Dermis microvascular lymphatic vessel endothelial cell (primary cell): ENCODE results near the gene HSD17B14. TPM values are rescaled to one million over a fixed set of nuclear protein-coding genes. Genes with fewer than 3 reads are reported as not detected.
A peak's percentile ranks its signal among the peaks of the same experiment; 100 is the strongest.

Experiments used
- DNase-seq, 2 donors: peaks; one replicate each; pipeline versions ENCODE4 v3.0.0 to v3.0.0-alpha.2; 2010; ENCODE audit warnings: low read depth in 2 of 2
- total RNA-seq: library from RNA; depleted of rRNA; stranded (reverse); fragments of >200 nt; gene quantifications from 2 replicates; pipeline ENCODE4 v1.2.1, GENCODE V29; 2014

HSD17B14 gene
- total RNA-seq, 1 donor from 2014 or later, result 2.8 TPM

DNA sequence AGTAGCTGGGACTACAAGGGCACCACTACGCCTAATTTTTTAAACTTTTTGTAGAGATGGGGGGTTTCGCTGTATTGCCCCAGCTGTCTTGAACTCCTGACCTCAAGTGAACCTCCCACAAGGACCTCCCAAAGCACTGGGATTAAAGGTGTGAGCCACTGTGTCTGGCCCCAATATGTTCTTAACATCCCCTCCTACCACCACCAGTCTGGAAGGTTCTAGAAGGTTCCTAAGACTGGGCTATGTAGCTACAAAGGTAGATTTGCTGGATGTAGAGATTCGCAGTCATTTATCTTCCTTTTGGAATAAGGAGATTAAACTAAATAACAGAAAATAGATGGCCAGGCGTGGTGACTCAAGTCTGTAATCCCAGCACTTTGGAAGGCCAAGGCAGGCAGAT, 5.3 kb downstream of the HSD17B14 start:
- no peak for DNase-seq

DNA sequence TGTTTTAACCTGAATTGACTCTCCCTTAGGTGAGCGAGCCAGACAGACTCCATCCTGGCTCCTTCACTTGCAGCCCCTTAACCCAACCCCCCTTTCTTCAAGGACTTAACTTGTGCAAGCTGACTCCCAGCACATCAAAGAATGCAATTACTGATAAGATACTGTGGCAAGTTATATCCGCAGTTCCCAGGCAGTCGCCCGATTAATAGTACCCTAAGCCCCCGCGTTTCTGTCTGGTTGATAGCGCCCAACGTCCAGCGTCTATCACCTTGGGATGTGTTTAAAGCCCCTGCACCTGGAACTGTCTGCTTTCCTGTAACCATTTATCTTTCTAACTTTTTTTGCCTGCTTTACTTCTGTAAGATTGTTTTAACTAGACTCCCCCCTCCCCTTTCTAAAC, 6.2 kb downstream of the HSD17B14 start:
- no peak for DNase-seq

DNA sequence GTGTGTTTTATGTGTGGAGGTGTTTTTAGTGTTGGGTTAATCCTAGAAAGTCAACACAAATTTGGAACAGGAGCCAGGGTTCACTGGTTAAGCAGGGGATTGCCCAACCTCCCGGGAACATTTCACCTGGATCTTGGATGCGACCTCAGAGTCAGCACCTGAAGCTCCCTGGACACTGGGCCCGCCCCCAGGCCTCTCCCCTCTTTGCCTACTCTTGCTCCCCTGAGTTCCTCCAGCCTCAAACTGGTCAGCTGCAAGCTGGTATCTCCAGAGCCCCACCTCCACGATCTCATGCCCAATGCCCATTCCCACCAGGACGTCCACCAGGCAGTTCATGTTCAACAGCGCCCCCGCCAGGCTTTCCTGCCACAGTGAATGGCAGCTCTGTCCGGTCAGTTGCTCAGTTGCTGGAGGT, 9.7 kb downstream of the HSD17B14 start:
- no peak for DNase-seq

DNA sequence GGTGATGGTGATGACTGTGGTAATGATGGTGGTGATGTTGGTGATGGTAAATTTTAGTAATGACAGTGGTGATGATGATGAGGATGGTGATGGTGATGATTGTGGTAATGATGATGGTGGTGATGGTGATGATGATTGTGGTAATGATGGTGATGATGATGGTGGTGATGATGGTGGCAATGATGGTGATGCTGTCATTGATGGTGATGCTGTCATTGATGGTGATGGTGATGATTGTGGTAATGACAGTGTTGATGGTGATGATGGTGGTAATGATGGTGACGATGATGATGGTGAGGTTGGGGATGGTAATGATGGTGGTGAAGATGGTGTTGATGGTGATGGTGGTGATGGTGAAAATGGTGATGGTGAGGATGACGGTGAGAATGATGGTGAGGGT, 13.8 kb downstream of the HSD17B14 start:
- DNase-seq, result no peak

DNA sequence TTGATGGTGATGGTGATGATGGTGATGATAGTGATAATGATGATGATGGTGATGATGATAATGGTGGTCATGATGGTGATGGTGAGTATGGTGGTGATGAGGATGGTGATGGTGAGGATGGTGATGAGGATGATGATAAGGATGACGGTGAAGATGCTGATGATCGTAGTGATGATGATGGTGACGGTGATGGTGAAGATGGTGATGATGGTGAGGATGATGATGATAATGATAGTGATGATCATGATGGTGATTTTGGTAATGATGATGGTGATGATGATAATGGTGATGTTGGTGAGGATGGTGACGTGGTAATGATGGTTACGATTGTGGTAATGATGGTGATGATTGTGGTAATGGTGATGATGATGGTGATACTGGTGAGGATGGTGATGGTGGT, 14.7 kb downstream of the HSD17B14 start:
- no peak for DNase-seq

DNA sequence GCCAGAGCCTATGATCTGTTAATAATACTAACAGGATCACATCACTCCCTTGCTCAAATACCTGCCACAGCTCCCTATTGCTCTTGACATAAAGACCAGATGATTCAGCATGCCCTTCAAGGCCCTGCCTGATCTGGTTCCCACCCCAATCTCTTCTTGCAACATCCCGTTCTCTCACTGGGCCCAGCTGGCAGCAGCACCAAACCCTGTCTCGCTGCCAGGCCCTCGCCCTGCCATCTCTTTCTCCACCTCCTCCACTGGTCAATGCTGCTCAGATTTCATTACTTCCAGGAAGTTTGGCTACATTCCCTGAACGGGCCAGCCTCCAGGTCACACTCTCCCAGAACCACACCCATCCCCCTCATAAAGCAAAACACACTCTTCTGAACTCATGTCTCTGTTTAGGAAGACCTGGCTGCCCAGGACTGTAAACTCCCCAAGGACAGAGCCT, 16.9 kb downstream of the HSD17B14 start:
- peak in 1 of 2 donors; percentile 31 for DNase-seq

DNA sequence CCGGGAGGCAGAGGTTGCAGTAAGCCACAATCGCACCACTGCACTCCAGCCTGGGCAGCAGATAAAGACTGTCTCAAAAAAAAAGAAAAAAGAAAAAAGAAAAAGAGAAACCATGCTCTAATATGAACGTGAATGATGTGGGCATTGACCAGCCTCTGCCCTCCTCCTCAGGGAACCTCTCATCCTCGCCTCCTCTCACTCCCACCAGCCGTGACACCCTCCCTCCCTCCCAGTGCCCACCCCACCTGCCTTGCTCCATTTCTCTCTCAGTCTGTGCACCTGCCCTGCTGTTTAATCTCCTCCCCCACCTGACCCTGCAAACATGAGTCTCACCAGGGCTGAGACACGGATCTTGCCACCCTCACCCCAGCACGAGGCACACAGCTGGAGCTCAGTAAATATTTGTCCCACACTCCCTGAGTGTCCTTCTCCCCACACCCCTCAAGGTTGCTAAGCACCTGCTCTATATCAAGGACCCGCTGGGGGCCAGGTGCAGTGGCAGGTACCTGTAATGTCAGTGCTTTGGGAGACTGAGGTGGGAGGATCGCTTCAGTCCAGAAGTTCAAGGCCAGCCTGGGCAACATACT, 18.0 kb downstream of the HSD17B14 start:
- DNase-seq, result no peak

DNA sequence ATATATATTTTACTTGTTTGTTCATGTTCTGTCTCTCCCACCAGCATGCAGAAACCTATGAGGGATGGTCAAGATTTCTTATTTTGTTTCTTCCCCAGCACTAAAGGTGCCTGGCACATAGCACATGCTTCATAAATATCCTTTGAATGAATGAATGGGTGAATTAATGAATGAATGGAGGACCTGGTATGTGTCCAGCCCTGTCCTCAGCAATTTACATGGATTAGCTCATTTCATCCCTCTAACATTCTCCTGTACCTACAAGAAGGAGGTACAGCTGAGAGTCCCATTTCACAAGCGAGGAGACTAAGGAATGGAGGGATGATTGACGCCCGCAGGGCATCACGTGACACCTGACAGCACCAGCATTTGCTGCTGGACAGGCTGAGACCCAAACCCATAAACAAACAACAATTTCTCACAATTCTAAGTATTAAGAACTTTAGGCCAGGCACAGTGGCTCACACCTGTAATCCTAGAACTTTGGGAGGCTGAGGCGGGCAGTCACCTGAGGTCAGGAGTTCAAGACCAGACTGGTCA, 18.6 kb downstream of the HSD17B14 start:
- DNase-seq, result no peak

DNA sequence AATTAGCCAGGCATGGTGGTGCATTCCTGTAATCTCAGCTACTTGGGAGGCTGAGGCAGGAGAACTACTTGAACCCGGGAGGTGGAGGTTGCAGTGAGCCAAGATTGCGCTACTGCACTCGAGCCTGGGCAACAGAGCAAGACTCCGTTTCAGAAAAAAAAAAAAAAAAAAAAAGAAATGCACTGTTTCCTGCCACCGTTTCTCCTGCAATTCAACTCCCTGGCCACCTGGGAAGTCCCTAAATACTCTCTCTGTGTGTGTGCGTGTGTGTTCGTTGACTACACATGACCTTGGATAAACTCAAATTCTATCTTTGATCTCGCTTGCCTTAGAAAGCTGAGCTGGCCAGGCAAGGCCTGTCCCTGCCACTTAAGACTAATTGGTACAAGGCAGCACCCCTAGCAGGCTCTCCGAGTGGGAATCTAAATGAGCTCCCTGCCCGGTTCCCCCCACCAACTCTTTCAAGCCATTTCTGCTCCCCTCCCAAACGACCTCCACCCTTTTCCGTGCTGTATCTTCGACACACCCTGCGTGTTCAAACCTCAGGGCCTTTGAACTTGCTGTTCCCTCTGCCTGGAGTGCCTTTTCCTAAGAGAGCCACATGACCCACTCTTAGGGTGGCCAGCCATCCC, 20.3 kb downstream of the HSD17B14 start:
- DNase-seq, result no peak

DNA sequence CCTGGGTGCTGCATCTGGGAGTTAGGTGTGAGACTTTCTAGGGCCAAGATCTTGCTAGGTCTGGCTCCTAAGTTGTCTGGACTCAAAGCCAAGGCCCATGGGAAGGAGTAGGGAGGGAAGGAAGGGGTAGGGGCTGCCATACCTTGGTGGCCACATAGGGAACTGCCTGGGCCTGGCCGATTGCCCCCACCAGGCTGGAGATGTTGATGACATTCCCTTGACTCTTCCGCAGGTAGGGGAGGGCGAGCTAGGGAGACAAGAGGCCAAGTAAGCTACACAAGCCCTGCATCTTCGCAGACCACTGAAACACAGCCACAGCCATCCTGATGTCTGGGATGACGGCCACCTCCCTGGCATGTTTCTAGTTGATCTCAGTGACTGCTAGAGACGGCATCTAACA, 21.4 kb downstream of the HSD17B14 start:
- DNase-seq, result no peak

DNA sequence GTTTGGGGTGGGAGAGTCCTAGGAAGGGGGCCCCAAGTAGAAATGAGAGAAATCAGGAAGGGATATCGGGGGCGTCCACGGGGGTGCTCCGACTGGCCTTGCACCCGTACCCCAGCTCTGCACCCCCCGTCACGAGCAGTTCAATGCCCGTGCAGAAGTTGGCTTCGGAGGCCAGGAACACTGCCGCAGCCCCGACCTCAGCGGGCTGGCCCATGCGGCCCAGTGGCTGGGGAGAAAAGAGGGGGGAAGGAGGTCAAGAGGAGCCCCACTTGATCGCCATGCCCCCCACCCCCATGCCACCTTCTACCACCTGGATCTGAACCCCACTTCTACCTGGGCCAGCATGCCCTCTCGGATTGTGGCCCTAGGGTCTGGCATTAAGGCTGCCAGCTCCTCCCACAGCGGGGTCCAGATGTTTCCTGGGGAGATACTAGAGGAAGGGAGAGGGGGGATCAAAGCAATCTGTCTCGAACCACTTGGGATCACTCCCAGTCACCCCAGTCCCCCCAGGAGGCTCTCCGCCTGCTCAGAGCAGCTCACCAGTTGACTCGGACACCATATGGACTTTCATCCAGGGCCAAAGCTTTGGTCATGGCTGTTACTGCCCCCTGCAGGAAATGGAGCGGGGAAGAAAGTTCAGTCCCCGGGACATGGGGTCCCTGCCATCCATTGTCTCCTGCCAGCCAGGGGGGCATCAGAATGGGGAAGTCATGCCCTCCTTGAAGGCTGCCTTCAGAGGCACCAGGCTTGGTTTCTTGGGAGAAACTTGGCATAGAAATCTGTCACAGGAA, 23.0 kb downstream of the HSD17B14 start:
- no peak for DNase-seq

DNA sequence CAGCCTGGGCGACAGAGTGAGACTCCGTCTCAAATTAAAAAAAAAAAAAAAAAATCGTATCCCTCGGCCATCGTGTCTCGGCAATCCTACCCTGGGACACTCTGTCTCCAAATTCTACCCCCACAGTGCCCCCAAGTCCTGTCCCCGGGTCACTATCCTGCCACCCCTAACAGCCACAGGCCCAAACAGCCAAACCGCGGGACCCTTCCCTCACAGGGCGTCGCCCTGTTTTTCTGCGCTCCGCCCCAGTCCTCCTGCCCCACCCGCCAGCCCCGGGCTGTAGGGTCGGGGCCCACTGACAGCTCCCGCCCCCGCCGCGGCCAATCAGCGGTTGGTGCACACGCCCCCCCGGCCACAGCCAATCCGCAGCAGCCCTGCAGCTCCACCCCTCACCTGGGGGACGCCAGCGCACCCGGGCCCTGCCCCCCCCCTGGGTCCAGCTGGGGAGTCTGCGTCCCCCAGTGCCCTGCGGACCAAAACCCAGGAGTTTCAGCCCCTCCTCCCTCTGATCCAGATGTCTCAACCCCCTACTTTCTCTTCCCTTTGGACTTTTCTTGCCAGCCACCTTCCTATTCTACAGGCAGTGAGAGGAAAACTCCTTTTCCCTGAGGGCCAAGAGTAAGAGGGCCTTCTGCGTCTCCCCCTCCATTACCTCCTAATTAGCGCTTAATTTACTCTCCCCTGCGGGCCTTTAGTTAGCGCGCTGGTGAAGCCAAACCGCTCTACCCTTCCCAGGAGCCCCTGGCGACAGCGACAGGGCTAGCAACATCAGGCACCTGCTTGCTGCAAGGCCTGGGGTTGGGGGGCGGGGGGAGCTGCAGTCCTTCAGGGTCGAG, 24.0 kb downstream of the HSD17B14 start:
- DNase-seq, result peak; percentile 40 to 82

DNA sequence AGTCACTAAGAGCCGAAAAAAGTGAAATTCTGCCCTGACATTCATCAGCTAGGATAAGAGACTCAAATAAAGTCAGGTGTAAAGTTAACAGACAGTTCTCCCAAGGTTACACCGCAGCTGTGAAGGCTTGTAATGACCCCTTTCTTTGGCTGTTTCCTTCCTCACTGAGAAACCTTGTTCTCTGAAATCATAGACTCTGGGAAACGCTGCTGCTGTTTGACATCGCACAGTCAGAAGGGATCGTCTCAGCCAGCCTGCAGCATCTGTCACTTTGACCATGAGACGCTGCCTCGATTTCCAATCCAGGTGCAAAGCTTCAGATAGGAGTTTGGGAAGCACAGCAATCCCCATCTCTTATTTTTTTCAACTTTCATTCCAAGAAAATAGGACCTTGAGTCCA, 26.1 kb downstream of the HSD17B14 start:
- no peak for DNase-seq

DNA sequence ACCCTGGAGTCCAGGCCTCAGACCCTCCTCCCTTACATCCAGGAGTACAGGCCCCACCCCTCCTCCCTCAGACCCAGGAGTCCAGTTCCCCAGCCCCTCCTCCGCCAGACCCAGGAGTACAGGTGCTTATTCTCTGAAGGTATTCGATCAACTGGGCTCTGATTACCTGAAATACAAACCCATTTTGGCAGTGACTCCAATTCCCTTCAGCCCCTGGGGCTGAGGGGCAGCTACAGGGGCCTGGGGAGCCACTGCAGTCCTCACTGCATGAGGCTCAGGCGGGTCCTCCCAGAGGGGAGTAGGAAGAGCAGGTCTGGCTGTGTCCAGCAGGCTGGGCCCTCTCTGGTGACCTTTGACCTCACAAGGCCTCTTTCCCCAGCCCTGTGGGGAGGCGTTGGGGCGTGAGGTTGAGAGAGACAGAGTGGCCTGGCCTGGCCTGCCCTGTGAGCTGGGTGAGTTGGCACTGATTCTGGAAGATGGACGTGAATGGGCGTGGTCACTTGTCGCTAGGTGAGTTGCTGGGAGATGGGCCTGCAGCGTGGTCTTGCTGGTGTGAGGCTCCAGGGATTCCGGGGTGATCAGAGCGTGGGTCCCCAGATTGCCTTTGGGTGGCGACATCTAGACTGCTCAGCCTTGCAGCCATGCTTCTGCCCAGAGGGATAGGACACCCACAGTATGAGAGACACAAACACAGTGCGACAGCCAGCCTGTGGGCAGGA, 28.5 kb downstream of the HSD17B14 start:
- no peak for DNase-seq

DNA sequence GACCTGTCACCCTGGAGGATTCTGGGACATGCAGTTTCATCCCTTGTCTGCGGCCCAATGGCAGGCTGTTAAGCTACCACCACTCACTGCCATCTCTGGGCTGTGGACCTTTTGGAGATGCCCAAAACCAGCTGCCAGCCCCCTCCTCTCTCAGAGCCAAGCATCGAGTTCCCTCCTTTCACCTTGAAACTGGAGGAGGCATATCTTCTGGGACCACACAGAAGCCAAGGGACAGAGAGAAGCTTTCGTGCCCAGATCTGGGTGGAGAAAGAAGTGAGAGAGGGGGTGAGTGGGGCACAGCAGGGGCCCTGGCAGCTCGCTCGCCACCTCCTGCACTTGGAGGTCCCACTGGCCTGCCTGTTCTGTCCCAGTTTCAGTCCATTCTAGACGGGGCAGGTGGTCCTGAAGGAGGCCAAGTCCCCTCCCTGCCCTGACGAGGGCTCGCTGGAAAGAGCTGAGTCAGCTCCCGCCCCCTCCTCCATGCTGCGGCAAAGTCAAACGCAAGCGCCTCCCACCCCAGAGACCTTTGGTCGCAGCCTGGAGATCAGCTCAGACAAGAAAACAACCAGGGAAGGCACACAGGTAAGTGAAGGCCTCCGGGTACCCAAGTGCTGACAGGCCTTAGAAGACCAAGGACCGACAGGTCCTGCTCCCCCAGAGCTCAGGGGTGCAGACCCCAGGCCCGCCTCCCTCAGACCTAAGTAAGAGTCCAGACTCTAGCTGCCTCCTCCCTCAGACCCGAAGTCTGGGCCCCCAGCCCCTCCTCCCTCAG, 29.3 kb downstream of the HSD17B14 start:
- peak in 1 of 2 donors; percentile 45 for DNase-seq

DNA sequence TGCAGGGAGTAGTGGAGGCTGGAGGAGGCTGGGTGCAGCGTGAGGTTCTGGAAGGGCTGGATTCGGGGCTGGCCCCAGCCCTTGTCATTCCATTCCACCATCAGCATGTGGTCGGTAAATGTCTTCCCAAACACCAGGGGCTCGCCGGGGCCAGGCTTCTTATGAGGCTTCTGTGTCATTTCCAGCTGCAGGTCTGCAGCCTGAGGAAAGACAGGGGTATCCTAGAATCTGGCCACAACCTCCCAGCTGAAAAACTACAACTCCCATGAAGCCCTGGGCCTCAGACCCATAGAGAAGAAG, 29.8 kb downstream of the HSD17B14 start:
- DNase-seq, result no peak

DNA sequence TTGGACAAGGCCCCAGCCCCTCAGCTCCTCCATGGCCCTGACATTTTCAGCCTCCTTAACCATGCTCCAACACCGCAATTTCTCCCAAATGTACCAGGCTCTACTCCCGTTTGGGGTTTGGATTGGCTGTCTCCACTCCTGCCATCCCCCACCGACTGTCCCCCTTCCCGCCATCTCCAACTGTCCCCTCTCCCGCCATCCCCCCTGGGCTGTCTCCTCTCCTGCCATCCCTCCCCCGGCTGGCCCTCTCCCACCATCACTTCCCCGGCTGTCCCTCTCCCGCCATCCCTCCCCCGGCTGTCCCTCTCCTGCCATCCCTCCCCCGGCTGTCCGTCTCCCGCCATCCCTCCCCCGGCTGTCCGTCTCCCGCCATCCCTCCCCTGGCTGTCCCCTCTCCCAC, 30.8 kb downstream of the HSD17B14 start:
- DNase-seq, result no peak

DNA sequence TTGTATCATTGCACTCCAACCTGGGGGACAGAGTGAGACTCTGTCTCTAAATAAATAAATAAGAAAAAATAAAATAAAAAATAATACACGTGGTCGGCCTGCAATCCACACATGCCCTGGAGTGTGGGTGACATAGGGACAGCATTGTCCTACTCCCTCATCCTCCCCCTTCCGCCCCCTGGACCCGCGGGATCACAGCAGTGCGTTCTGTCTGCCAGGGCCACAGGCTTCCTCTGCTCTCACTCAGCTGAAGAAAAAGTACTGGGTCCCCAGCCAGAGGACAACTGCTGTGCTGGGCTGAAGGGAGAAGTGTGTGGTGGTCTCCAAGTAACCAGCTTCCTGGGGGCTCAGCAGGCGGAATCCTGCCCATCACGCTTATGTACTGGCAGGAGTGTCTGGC, 31.8 kb downstream of the HSD17B14 start:
- no peak for DNase-seq

DNA sequence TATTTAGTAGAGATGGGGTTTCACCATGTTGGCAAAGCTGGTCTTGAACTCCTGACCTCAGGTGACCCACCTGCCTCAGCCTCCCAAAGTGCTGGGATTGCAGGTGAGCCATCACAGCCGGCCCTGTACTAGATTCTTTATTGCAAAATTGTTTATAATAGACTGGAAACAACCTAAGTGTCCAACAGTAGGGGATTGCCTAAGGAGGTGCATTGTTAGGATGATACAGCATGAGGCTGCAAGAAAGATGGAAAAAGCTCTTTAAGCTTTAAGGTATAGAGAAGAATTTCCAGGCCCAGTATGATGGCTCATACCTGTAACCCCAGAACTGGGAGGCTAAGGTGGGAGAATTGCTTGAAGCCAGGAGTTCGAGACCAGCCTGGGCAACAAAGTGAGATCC, 33.7 kb downstream of the HSD17B14 start:
- no peak for DNase-seq
